ENCODE results near the gene LRCH1. TPM values are rescaled to one million over a fixed set of nuclear protein-coding genes. Genes with fewer than 3 reads are reported as not detected.

LRCH1 gene
- total and polyA plus RNA-seq, 2 experiments from 2014 or later = 6.0 to 14.6 TPM

DNA sequence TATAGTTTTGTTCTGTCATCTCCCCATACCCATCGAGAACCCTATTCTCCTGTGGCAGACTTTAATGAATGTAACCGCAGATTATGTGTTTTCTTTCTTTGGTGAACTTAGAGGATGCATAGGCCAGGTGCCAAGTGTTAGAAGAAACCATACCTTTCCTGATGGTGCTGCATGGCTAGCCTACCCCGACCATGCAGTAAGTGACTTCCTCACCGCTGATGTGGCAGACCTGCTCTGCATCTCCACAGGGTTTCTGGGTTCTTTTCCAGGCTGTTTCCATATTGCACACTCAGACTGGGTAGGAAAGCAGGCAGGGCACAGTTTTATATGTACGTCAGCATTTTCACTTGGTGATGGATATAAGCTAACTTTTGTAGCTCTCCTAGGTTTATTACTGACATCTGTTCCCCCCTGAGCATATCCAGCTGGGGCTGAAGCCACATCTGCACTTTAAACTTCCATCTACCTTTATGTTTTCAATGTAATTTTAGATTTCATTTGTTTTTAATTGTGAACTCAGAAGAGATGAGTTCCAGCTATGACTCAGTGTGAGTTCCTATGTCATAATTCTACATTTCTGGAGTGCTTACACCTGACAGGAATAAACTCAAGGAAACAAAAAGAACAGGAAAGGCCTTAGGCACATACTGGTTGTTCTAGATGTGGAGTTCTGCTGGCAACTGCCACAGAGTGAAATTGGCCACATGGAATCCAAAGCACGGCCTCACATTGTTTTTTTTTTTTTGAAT, 42.3 kb downstream of the LRCH1 start:
- no peak for TF ChIP-seq CTCF (IDR thresholded peaks at IDR 0.05; ENCODE audit: low read depth, low read length)
- no peaks in the 10 kb centered on the region for H3K36me3 ChIP-seq
- H3K27me3 ChIP-seq = no peaks in the 10 kb centered on the region
- DNase-seq (ENCODE audit: low read depth in 1 of 2, low spot score in 1 of 2) = peak in 1 of 2 donors; percentile 40
- H3K27ac ChIP-seq = no peak overlapping the region
- H3K4me1 ChIP-seq (ENCODE audit: low read depth) = peaks cover 14% of the 10 kb centered on the region
- no peak overlapping the region for H3K4me3 ChIP-seq
- H3K9me3 ChIP-seq (ENCODE audit: low read depth) = no peaks in the 10 kb centered on the region

GRCh38 chr13:46595885-46596275, 42.9 kb downstream of the LRCH1 start:
- no peak for TF ChIP-seq CTCF (IDR thresholded peaks at IDR 0.05; ENCODE audit: low read depth, low read length)
- H3K27me3 ChIP-seq = no peaks in the 10 kb centered on the region
- no peak overlapping the region for H3K27ac ChIP-seq
- H3K4me1 ChIP-seq (ENCODE audit: low read depth) = peaks cover 14% of the 10 kb centered on the region
- no peaks in the 10 kb centered on the region for H3K9me3 ChIP-seq (ENCODE audit: low read depth)
- DNase-seq (ENCODE audit: low read depth in 1 of 2, low spot score in 1 of 2) = no peak
- no peaks in the 10 kb centered on the region for H3K36me3 ChIP-seq
- no peak overlapping the region for H3K4me3 ChIP-seq

DNA sequence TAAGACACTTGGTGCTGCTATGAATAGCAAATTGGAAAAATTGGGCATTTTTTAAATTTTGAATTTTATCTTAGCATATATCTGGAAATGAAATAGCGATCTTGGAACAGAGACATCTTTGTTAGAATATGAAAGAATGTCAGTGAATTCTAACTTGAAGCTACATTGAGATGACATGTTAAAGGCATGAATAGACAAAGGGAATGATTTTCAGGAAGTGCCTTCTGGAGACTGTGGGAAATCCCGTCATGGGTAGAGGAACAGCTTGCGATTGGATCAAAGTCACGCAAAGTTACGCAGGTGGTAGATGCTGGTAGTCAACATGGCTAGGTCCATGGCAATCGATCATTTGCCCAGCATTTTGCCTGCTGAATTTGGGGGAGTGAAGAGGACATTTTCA, 43.5 kb downstream of the LRCH1 start:
- no peaks in the 10 kb centered on the region for H3K36me3 ChIP-seq
- no peak for DNase-seq (ENCODE audit: low read depth in 1 of 2, low spot score in 1 of 2)
- no peak overlapping the region for H3K27ac ChIP-seq
- TF ChIP-seq CTCF (IDR thresholded peaks at IDR 0.05; ENCODE audit: low read depth, low read length) = no peak
- H3K4me1 ChIP-seq (ENCODE audit: low read depth) = peaks cover 14% of the 10 kb centered on the region
- H3K9me3 ChIP-seq (ENCODE audit: low read depth) = no peaks in the 10 kb centered on the region
- no peaks in the 10 kb centered on the region for H3K27me3 ChIP-seq
- no peak overlapping the region for H3K4me3 ChIP-seq

DNA sequence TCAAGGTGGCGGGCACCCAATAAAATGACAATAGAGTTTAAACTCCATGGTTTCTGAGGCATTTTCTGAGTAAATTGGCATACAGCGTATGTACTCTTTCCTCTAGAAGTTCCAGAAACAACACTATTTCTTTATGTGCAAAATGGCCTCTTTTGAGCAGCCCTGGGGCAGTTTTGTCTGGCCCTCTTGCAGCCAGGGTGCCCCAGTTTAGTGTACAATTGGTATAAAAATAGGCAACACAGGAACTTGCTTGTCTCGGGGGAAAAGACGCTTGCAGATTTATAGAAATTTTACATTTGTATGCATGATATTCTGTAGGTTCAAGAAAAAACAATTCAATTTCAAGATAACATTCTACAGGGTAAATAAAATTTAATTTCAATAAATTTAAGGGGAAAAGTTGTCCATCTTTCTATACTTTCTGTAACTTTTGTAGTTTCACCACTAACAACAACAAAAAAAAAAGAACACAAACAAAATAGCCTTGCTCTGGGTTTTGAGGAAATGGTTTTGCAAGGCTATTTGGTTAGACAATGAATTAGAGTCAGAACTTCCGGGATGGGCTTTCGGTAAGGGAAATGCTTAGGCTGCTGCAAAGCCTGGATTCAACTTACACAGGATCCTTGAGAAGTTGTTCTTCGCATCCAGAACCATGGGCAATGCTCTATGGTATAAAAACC, 45.3 kb downstream of the LRCH1 start:
- Histone ChIP-seq H3K27ac (no peak overlapping the region), H3K36me3 (no peaks in the 10 kb centered on the region), H3K4me1 (ENCODE audit: low read depth) (peaks cover 22% of the 10 kb centered on the region), H3K4me3 (no peak overlapping the region), H3K9me3 (ENCODE audit: low read depth) (no peaks in the 10 kb centered on the region), H3K27me3 (no peaks in the 10 kb centered on the region)
- DNase-seq (ENCODE audit: low read depth in 1 of 2, low spot score in 1 of 2) = no peak
- no peak for TF ChIP-seq CTCF (IDR thresholded peaks at IDR 0.05; ENCODE audit: low read depth, low read length)

DNA sequence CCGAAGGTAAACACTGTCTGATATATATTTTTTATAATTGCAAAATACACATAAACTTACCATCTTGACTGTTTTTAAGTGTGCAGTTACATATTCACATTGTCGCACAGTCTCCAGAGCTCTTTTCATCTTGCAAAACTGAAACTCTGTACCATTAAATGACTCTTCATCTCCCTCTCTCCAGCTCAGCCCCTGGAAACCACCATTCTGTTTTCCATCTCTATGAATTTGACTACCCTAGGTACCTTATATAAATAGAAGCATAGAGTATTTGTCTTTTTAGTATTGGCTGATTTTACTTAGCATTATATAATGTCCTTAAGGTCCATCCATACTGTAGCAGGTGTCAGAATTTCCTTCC, 45.8 kb downstream of the LRCH1 start:
- no peaks in the 10 kb centered on the region for H3K36me3 ChIP-seq
- no peak for TF ChIP-seq CTCF (IDR thresholded peaks at IDR 0.05; ENCODE audit: low read depth, low read length)
- H3K27me3 ChIP-seq = no peaks in the 10 kb centered on the region
- no peaks in the 10 kb centered on the region for H3K9me3 ChIP-seq (ENCODE audit: low read depth)
- H3K27ac ChIP-seq = no peak overlapping the region
- H3K4me3 ChIP-seq = no peak overlapping the region
- peaks cover 22% of the 10 kb centered on the region for H3K4me1 ChIP-seq (ENCODE audit: low read depth)
- DNase-seq (ENCODE audit: low read depth in 1 of 2, low spot score in 1 of 2) = no peak

All from cardiac muscle cell (in vitro differentiated cells and primary cell).